ENCODE results near the gene TMEM219. TPM values are rescaled to one million over a fixed set of nuclear protein-coding genes. Genes with fewer than 3 reads are reported as not detected.

The TMEM219 gene
- total and polyA plus RNA-seq, 9 of the 15 experiments (the other 6 are each of a cell fraction or from before 2014, with no cell fraction given), result 35.3 to 62.8 (median 55.5) TPM

DNA sequence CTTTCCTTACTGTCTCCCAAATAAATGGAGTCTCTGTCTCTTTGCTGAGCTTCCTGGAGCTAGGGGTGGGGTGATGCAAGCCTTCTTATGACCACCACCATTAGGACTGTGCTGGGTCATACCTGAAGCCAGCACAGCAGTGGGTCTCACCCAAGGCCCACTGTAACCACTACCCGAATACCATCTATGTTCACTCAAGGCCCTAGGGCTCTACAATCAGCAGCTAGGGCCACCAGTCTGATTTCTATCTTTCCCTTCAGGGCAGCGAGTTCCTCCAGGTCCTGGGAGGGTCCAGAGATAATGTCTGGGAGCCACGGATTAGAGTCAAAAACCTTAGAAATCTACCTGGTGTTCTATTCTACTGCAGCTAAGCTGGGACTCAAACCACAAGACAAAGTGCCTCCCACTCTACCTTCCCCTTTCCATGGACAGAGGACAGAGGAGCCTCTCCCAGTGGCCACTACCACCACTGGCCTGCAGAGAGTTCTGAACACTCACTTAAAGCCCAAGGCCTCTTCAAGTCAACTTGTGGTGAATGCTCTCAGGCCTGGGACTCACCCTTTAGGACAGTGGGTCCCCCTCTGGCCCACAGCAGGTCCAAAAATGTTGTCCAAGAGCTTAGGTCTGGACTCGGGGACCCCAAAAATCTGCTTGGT is 10.9 kb upstream of the TMEM219 start:
- FAIRE-seq, result no peak
- no peaks in the 10 kb centered on the region for H3K79me2 ChIP-seq (ENCODE audit: control insufficient read depth, insufficient read depth, low read length)
- no peak overlapping the region for H2AFZ ChIP-seq (ENCODE audit: low read depth, low read length)
- no peaks in the 10 kb centered on the region for H4K20me1 ChIP-seq (replicated peaks; ENCODE audit: control insufficient read depth, insufficient read depth, low read length)
- no peak overlapping the region for H3K4me3 ChIP-seq
- peaks cover 9% of the 10 kb centered on the region for H3K9me3 ChIP-seq (replicated peaks; ENCODE audit: control insufficient read depth, insufficient read depth, low read depth, low read length)
- peaks cover 0 to 3% of the 10 kb centered on the region in 2 experiments; a peak in 1 of 5 replicates for H3K4me1 ChIP-seq (replicated peaks in 1 of 2; ENCODE audit: control insufficient read depth in 2 of 2, insufficient read depth in 2 of 2, low read length in 2 of 2)
- ATAC-seq, result no peak
- H3K9me1 ChIP-seq (ENCODE audit: control insufficient read depth, insufficient read depth, low read length), result no peaks in the 10 kb centered on the region
- no peaks in the 10 kb centered on the region for H3K27me3 ChIP-seq (ENCODE audit: control insufficient read depth in 2 of 2, insufficient read depth in 2 of 2, low read length in 2 of 2)
- WGBS (ENCODE audit: insufficient coverage, low coverage, missing lambda C conversion rate), result 34% methylated on average over 4 of the region's 4 CpGs
- ChIA-PET POLR2A (no interaction called here), CTCF (ENCODE audit: low intra/inter-chr PET ratio) (no interaction called here)
- no TSS peak for BruUV-seq (replicated peaks)
- H3K9ac ChIP-seq (ENCODE audit: insufficient read depth in 1 of 2, low read depth in 2 of 2, low read length in 2 of 2), result no peak overlapping the region
- no peak for DNase-seq (ENCODE audit: extremely low read depth in 1 of 4, low spot score in 3 of 4)
- no peaks in the 10 kb centered on the region for H3K36me3 ChIP-seq (ENCODE audit: control insufficient read depth, insufficient read depth, low read length)
- TF ChIP-seq NFE2 (IDR thresholded peaks at IDR 0.05; ENCODE audit: low read depth) (no peak), EZH2 (IDR thresholded peaks at IDR 0.05; ENCODE audit: borderline replicate concordance, low read depth, low read length) (no peak), ZNF354B (CRISPR knock-in tag; IDR thresholded peaks at IDR 0.05) (no peak), NFE2L1 (tag; IDR thresholded peaks at IDR 0.05; ENCODE audit: borderline replicate concordance, low read depth) (no peak), EGR1 (conservative IDR thresholded peaks at IDR 0.05) (no peak), GATAD2A (IDR thresholded peaks at IDR 0.05) (no peak), CXXC5 (CRISPR knock-in tag; IDR thresholded peaks at IDR 0.05) (no peak), L3MBTL2 (IDR thresholded peaks at IDR 0.05) (no peak), ZNF644 (tag; IDR thresholded peaks at IDR 0.05; ENCODE audit: low read depth) (no peak), RBM22 (IDR thresholded peaks at IDR 0.05; ENCODE audit: low read depth, low read length, poor library complexity, severe bottlenecking) (no peak), DDX20 (tag; IDR thresholded peaks at IDR 0.05; ENCODE audit: low read depth) (no peak), PURB (CRISPR knock-in tag; IDR thresholded peaks at IDR 0.05; ENCODE audit: low read depth) (no peak), TRIM28 (IDR thresholded peaks at IDR 0.05) (no peak), ZNF699 (CRISPR knock-in tag; IDR thresholded peaks at IDR 0.05; ENCODE audit: insufficient replicate concordance) (no peak)
- TF ChIP-seq, protein P1, sequence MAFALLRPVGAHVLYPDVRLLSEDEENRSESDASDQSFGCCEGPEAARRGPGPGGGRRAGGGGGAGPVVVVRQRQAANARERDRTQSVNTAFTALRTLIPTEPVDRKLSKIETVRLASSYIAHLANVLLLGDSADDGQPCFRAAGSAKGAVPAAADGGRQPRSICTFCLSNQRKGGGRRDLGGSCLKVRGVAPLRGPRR (CRISPR knock-in tag; IDR thresholded peaks at IDR 0.05), result no peak
- TF ChIP-seq, protein P2, sequence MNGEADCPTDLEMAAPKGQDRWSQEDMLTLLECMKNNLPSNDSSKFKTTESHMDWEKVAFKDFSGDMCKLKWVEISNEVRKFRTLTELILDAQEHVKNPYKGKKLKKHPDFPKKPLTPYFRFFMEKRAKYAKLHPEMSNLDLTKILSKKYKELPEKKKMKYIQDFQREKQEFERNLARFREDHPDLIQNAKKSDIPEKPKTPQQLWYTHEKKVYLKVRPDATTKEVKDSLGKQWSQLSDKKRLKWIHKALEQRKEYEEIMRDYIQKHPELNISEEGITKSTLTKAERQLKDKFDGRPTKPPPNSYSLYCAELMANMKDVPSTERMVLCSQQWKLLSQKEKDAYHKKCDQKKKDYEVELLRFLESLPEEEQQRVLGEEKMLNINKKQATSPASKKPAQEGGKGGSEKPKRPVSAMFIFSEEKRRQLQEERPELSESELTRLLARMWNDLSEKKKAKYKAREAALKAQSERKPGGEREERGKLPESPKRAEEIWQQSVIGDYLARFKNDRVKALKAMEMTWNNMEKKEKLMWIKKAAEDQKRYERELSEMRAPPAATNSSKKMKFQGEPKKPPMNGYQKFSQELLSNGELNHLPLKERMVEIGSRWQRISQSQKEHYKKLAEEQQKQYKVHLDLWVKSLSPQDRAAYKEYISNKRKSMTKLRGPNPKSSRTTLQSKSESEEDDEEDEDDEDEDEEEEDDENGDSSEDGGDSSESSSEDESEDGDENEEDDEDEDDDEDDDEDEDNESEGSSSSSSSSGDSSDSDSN (IDR thresholded peaks at IDR 0.05; ENCODE audit: borderline replicate concordance in 1 of 2, low read depth in 2 of 2, low read length in 2 of 2), result no peak
- TF ChIP-seq, protein P3, sequence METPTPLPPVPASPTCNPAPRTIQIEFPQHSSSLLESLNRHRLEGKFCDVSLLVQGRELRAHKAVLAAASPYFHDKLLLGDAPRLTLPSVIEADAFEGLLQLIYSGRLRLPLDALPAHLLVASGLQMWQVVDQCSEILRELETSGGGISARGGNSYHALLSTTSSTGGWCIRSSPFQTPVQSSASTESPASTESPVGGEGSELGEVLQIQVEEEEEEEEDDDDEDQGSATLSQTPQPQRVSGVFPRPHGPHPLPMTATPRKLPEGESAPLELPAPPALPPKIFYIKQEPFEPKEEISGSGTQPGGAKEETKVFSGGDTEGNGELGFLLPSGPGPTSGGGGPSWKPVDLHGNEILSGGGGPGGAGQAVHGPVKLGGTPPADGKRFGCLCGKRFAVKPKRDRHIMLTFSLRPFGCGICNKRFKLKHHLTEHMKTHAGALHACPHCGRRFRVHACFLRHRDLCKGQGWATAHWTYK (CRISPR knock-in tag; IDR thresholded peaks at IDR 0.05), result no peak
- TF ChIP-seq, protein P4, sequence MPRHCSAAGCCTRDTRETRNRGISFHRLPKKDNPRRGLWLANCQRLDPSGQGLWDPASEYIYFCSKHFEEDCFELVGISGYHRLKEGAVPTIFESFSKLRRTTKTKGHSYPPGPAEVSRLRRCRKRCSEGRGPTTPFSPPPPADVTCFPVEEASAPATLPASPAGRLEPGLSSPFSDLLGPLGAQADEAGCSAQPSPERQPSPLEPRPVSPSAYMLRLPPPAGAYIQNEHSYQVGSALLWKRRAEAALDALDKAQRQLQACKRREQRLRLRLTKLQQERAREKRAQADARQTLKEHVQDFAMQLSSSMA (CRISPR knock-in tag; IDR thresholded peaks at IDR 0.05), result no peak
- intact Hi-C loops (cut with micrococcal nuclease), result no loop called here
- in situ Hi-C loops (cut with MboI), result no loop called here
- H3K4me2 ChIP-seq (ENCODE audit: insufficient read depth, low read length), result no peak overlapping the region
- H3K27ac ChIP-seq (ENCODE audit: extremely low read depth, low read depth, low read length), result no peak overlapping the region
